Kidney (tissue), 14 donors: ENCODE results near the gene AFTPH. TPM values are rescaled to one million over a fixed set of nuclear protein-coding genes. Genes with fewer than 3 reads are reported as not detected.

Source experiments
- DNase-seq, 5 donors: peaks; one replicate each; pipeline ENCODE4 v3.0.0-alpha.2; 2013 to 2020
- FAIRE-seq: peaks from 2 replicates; lab custom pipeline; 2012; peaks lifted over from hg19 to GRCh38; lab: Jason Lieb, UNC
- H3K27ac ChIP-seq, 2 donors: one replicate each; pipeline ENCODE4 v1.7.0; 2013; ENCODE audit warnings: low read depth in 2 of 2, low read length in 2 of 2, inconsistent platforms in 1 of 2
- H3K27me3 ChIP-seq: one replicate; pipeline ENCODE4 v1.7.1; 2013; ENCODE audit warnings: low read length, inconsistent platforms; ENCODE audit not compliant: control insufficient read depth, insufficient read depth
- H3K36me3 ChIP-seq, 3 donors: one replicate each; pipeline versions ENCODE4 v1.7.0 to v1.7.1; 2013; ENCODE audit warnings: low read length in 3 of 3, control low read depth in 1 of 3, inconsistent platforms in 1 of 3; ENCODE audit not compliant: insufficient read depth in 3 of 3, control insufficient read depth in 2 of 3
- H3K4me1 ChIP-seq, 3 donors: one replicate each; pipeline versions ENCODE4 v1.7.0 to v1.7.1; 2013; ENCODE audit warnings: low read length in 3 of 3, inconsistent platforms in 1 of 3, low read depth in 1 of 3; ENCODE audit not compliant: control insufficient read depth in 2 of 3, insufficient read depth in 2 of 3
- H3K4me3 ChIP-seq, 3 donors: one replicate each; pipeline versions ENCODE4 v1.7.0 to v1.8.1; 2013; ENCODE audit warnings: low read length in 3 of 3, control low read depth in 1 of 3, inconsistent platforms in 1 of 3
- H3K9ac ChIP-seq, 3 donors: one replicate each; pipeline versions ENCODE4 v1.7.0 to v1.7.1; 2013; ENCODE audit warnings: low read length in 3 of 3, control low read depth in 1 of 3, inconsistent platforms in 1 of 3
- H3K9me3 ChIP-seq, 3 donors: one replicate each; pipeline versions ENCODE4 v1.7.0 to v1.7.1; 2013; ENCODE audit warnings: low read length in 3 of 3, control low read depth in 1 of 3, inconsistent platforms in 1 of 3; ENCODE audit not compliant: control insufficient read depth in 2 of 3, insufficient read depth in 1 of 3
- intact Hi-C: fragments of 100-400 bp; cut with DNase I; formaldehyde crosslinking; loops from one replicate; pipeline ENCODE4 v1.11.1; 2022
- polyA plus RNA-seq: library from polyadenylated mRNA; stranded (reverse); fragments of 350-450 nt; fragmentation: Illumina TruSeq; extraction: RNeasy Lipid Tissue Mini Kit (QIAGEN cat#74804); gene quantifications from one replicate; pipeline ENCODE4 v1.2.3, GENCODE V29; 2014; ENCODE audit warnings: low read depth, low replicate concordance; ENCODE audit not compliant: insufficient read depth
- total RNA-seq: library from RNA; stranded (reverse); fragmentation: NEBNext Ultra II Directional; extraction: Animal tissue kit (Norgen Biotek cat#: 25700); gene quantifications from one replicate; pipeline ENCODE4 v1.2.1, GENCODE V29; 2021
- TF ChIP-seq, protein P1 (sequence below): IDR thresholded peaks from 3 replicates; pipeline ENCODE4 v1.5.1; 2012; ENCODE audit warnings: mild to moderate bottlenecking, moderate library complexity, borderline replicate concordance; ENCODE audit not compliant: insufficient read depth; ENCODE audit errors: extremely low read depth
- donor health status: control.
- donor health status: control.
- donor health status: control.
- donor health status: control.
- donor health status: control.
- donor health status: DM: yes; HTN: yes; CAD: no.
- donor health status: Normal renal cell carcinoma (clear cell type).

AFTPH gene
- total and polyA plus RNA-seq, 2 donors from 2014 or later: 41.2 to 44.6 TPM

DNA sequence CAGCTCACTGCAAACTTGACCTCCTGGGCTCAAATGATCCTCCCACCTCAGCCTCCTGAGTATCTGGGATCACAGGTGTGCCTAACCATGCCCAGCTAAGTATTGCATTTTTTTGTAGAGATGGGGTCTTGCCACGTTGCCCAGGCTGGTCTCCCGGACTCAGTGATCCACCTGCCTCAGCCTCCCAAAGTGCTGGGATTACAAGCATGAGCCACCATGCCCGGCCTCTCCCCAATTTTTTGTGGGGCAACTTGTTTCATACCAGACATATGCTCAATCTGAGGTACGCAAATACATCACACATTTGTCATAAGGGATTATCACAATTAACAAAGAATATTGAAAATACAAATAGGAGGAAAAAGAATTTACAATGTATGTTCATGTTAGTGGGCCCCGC, 42.5 kb upstream of the AFTPH start:
- Histone ChIP-seq H3K9me3 (no peaks in the 10 kb centered on the region), H3K27ac (no peak overlapping the region), H3K36me3 (no peaks in the 10 kb centered on the region), H3K4me3 (no peak overlapping the region), H3K4me1 (no peaks in the 10 kb centered on the region), H3K27me3 (no peaks in the 10 kb centered on the region), H3K9ac (no peak overlapping the region)
- TF ChIP-seq, protein P1, sequence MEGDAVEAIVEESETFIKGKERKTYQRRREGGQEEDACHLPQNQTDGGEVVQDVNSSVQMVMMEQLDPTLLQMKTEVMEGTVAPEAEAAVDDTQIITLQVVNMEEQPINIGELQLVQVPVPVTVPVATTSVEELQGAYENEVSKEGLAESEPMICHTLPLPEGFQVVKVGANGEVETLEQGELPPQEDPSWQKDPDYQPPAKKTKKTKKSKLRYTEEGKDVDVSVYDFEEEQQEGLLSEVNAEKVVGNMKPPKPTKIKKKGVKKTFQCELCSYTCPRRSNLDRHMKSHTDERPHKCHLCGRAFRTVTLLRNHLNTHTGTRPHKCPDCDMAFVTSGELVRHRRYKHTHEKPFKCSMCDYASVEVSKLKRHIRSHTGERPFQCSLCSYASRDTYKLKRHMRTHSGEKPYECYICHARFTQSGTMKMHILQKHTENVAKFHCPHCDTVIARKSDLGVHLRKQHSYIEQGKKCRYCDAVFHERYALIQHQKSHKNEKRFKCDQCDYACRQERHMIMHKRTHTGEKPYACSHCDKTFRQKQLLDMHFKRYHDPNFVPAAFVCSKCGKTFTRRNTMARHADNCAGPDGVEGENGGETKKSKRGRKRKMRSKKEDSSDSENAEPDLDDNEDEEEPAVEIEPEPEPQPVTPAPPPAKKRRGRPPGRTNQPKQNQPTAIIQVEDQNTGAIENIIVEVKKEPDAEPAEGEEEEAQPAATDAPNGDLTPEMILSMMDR: no peak
- DNase-seq: no peak
- intact Hi-C loops: no loop called here
- FAIRE-seq: no peak

DNA sequence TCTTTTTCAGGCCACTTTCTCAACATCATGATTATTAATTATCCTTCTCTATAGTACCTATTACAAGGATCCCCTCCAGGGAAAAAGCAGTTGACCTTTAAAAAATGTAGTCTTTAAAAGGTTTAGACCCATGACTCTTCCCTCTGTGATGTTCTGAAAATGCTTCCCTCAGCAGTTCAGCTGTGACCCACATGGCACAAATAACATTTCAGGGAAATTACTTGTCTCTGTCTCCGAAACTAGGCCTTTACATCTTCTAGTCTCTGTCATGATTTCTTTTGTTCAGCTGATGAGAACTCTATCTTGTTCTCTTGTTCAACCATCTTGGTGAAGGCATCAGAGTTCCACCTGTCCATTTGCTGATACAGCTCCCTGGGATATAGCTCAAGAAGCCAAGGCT, 41.9 kb upstream of the AFTPH start:
- no peaks in the 10 kb centered on the region for H3K27me3 ChIP-seq
- FAIRE-seq: no peak
- intact Hi-C loops: no loop called here

DNA sequence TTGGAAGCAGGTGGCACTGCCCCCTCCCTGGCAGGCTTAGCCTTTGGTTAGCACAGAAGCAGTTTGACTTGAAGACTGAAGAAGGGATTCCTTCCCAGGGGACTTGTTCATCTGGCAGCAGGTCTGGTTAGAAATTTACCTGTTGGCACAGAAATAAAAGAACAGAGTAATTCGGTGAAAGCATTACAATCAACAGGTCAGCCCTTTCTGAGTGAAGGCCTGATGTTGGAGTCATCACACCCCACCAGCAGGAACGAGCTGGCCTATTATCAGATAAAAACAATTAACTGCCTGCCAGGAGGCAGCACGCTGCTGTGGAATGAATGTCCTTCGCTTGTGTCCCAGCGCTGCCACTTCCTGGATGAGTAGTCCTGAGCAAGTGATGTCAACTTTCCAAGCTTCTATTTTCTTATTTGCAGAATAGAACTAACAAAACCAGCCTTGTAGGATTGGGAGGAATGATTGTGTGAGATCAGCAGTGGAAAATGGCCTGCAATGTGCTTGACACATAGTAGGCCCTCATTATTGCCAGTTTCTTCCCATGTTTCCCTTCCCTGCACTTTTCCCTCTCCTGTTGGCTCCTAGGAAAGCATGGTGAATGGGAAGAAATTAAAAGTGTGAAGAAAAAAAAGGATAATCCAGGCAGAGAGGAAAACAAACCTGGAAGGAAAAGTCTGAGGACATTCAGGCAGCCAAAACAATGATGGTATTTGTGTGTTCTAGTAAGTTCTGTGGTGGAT, 41.2 kb upstream of the AFTPH start:
- H3K4me1 ChIP-seq: no peaks in the 10 kb centered on the region
- no peak overlapping the region for H3K9ac ChIP-seq
- H3K9me3 ChIP-seq: no peaks in the 10 kb centered on the region
- no peak overlapping the region for H3K27ac ChIP-seq
- no peaks in the 10 kb centered on the region for H3K36me3 ChIP-seq
- TF ChIP-seq, protein P1: no peak
- intact Hi-C loops: no loop called here
- H3K4me3 ChIP-seq: no peak overlapping the region
- H3K27me3 ChIP-seq: no peaks in the 10 kb centered on the region
- no peak for FAIRE-seq
- peak in 1 of 5 donors; percentile 35 for DNase-seq

More for the DNA sequence above, 41.9 kb upstream of the AFTPH start:
- Histone ChIP-seq H3K9me3 (no peaks in the 10 kb centered on the region), H3K4me3 (no peak overlapping the region), H3K27ac (no peak overlapping the region), H3K4me1 (no peaks in the 10 kb centered on the region), H3K9ac (no peak overlapping the region), H3K36me3 (no peaks in the 10 kb centered on the region)
- TF ChIP-seq, protein P1: no peak
- no peak for DNase-seq

DNA sequence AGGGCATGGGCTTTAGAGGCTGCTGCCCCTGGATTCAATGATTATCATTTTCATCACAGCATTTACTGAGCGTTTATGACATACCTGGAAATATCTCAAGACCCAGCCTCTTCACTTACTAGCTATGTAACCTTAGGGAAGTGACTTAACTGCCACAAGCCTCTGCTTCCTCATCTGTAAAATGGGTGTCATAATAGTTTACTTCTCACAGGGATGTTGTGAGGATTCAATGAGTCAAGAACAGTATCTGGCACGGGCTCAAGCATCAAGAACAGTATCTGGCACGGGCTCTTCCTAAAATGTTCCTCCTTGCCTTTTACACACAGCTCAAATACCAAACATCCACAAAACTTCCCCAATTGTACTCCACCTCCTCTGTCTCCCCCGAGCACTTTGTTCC, 38.8 kb upstream of the AFTPH start:
- no peak overlapping the region for H3K4me3 ChIP-seq
- H3K9ac ChIP-seq: no peak overlapping the region
- no peaks in the 10 kb centered on the region for H3K9me3 ChIP-seq
- no peaks in the 10 kb centered on the region for H3K27me3 ChIP-seq
- TF ChIP-seq, protein P1: no peak
- H3K4me1 ChIP-seq: no peaks in the 10 kb centered on the region
- no peaks in the 10 kb centered on the region for H3K36me3 ChIP-seq
- FAIRE-seq (no peak), DNase-seq (no peak)
- no peak overlapping the region for H3K27ac ChIP-seq
- intact Hi-C loops: loop anchor here (5.0 kb wide), 1 partner anchor 153 kb away; no protein-coding TSS in a partner anchor
